Erythroblast (primary cell): ENCODE data around the gene COP1.

Source experiments
- GATA1 ChIP-seq: IDR thresholded peaks from 2 replicates; pipeline ENCODE4 v1.6.1; 2011; ENCODE audit warnings: low read depth, mild to moderate bottlenecking, control low read depth, low read length, moderate library complexity
- POLR2A ChIP-seq: IDR thresholded peaks from 2 replicates; pipeline ENCODE4 v1.6.1; 2011; ENCODE audit warnings: mild to moderate bottlenecking, low read length

DNA sequence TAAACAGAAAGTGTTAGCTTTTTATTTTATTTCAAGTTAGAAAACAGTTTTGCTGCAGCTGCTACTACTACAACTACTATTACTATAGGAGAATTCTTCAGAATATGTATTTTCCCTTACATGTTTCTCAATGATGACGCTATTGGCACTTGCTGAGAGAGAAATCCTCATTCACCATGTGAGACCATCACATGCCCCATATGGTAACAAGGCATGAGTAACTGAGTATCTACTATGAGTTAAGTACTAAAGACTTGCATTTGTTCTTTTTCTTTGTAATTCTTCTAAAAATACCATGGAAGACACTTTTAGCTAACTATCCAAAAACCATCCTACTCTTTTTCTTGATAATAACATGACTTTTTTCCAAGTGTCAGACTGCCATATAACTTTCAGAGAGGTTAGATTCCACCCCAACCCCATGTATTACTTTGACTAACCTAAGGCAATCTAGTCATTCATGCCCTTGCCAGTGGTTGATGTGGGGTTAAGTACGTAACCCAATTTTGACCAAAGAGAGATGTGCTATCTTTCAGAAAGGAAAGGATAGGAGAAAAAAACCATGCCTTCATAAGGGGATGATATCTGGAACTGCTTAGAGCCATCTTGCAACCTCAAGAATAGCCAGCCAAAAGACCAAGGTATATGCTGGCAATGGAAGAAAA, 42.9 kb downstream of the COP1 start:
- TF ChIP-seq POLR2A = no peak
- TF ChIP-seq GATA1 = no peak
